NK-92 treated with Interleukin-12 subunit alpha and Interleukin-12 subunit beta, amount 100 ng/mL, for 24 hours (cell line): ENCODE results near the gene DYNC2H1.

Source experiments
- DNase-seq: peaks from one replicate; lab custom pipeline; 2025; lab: John Stamatoyannopoulos, UW

DYNC2H1 gene, protein sequence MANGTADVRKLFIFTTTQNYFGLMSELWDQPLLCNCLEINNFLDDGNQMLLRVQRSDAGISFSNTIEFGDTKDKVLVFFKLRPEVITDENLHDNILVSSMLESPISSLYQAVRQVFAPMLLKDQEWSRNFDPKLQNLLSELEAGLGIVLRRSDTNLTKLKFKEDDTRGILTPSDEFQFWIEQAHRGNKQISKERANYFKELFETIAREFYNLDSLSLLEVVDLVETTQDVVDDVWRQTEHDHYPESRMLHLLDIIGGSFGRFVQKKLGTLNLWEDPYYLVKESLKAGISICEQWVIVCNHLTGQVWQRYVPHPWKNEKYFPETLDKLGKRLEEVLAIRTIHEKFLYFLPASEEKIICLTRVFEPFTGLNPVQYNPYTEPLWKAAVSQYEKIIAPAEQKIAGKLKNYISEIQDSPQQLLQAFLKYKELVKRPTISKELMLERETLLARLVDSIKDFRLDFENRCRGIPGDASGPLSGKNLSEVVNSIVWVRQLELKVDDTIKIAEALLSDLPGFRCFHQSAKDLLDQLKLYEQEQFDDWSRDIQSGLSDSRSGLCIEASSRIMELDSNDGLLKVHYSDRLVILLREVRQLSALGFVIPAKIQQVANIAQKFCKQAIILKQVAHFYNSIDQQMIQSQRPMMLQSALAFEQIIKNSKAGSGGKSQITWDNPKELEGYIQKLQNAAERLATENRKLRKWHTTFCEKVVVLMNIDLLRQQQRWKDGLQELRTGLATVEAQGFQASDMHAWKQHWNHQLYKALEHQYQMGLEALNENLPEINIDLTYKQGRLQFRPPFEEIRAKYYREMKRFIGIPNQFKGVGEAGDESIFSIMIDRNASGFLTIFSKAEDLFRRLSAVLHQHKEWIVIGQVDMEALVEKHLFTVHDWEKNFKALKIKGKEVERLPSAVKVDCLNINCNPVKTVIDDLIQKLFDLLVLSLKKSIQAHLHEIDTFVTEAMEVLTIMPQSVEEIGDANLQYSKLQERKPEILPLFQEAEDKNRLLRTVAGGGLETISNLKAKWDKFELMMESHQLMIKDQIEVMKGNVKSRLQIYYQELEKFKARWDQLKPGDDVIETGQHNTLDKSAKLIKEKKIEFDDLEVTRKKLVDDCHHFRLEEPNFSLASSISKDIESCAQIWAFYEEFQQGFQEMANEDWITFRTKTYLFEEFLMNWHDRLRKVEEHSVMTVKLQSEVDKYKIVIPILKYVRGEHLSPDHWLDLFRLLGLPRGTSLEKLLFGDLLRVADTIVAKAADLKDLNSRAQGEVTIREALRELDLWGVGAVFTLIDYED (N-terminal part only)

DNA sequence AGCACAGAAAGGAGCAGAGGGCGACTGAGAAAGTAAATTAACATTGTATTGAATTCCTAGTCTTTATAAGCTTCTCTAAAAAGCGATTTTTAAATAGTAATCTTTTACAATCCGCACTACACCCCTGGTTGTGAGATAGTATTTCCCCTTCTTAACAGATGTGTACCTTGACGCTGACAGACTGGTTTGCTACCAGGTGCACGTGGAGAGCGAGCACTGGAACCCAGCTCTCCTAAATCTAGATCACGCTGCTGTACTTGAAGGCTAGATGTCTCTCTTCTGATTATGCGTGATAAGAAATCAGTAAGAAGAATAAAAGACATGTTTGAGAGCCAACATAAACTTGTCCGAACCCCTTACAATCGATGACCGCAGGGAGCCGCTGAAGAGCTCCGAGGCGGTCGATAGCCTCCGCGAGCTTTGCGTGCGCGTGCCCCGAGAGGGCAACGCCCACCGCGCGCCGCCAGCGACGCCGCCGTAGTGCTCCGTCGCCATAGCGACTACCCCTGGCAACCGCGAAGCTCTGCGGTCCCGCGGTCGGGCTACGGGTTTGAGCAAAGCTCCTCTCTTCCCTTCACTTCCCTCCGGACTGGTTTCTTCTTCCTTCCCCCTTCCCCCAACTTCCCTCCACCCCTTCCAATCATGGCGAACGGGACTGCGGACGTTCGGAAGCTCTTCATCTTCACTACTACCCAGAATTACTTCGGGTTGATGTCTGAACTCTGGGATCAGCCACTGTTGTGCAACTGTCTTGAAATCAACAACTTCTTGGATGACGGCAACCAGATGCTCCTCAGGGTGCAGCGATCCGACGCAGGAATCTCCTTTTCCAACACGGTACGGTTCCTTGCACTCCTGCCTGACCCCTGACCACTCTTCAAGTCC lies at the start of gene DYNC2H1:
Gene DYNC2H1, plus strand, starts transcription at position 494 of the 885 bp plus-strand sequence. Its CDS starts 149 bp downstream, at position 643.
- DNase-seq, result no peak

DNA sequence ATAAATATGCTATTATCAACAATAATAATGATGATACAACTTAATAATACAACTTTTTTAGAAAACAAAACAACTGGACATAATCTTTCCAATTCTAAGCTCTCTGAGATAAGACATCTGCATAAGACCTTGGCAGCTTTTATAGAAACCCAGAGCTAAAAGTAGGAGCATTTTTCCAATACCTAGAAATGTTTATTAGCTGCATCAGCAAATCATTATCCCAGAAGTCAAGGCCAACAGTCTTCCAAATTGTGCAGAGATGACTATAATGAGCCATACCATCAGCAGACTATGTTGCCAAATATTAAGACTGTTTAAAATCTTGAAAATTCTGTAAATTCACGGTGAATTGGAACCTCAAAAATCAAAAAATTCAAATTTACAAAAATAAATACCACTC lies 47.6 kb upstream of the DYNC2H1 start:
- no peak for DNase-seq

DNA sequence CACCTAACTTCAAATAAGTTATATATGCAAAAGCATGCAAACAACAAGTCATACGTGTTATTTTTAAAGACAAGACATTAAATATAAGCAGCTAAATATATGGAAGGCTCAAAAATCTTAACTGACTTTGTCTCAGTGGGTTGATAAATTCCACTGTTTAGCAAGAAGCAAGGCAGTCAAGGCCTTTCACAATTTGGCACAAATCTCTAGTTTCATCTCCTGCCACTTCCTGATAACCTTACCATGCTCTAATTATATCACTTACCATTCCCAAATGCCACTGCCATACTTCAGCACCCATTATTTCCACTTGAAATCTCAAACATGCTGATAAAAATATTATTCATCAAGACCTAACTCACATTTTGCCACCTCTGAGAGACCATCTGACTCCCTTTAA lies 42.1 kb upstream of the DYNC2H1 start:
- no peak for DNase-seq

DNA sequence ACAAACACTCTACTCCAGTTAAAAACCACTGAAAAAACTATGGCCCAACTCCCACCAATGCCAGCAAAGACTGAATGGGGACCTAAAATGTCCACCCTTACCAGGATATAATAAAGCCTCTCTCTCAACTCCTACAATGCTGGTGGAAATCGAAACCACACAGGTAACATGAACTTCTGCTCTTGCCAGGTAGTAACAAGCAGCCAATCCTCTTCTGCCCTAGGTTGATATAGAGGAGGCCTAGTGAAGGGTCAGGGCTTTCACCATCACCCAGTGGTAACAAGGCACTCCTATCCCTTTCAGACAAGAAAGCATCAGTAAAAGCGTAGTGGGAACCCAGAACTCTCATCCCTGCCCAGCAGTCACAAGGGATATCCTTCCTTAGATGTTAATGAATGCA lies 39.9 kb upstream of the DYNC2H1 start:
- DNase-seq, result no peak

DNA sequence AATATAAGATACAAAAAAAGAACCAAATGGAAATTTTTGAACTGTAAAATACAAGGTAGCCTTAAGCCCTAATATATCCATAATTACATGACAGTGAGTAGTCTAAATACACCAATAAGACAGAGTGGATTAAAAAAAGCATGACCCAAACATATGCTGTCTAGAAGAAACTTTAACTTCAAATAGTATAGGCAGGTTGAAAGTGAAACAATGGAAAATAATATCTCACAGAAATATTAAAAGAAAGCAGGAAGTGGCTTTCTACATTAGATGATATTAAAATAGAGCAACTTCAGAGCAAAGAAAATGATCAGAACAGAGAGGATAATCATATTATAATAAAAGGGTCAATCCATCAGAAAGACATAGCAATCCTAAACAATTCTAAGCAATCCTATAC lies 39.1 kb upstream of the DYNC2H1 start:
- no peak for DNase-seq

DNA sequence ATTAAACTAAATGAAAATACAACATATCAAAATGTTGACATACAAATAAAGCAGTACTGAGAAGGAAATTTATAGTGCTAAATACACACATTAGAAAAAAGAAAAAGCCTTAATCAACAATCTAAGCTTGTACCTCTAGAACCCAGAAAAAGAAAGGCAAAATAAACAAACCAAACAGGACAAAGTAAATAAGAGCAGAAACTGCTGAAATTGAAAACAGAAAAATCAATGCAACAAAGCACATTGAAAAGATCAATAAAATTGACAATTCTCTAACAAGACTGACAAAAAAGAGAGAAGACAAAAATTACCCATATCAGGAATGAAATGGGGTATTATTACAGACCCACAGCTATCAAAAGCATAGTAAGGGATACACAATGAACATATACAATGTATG lies 38.2 kb upstream of the DYNC2H1 start:
- DNase-seq, result no peak

DNA sequence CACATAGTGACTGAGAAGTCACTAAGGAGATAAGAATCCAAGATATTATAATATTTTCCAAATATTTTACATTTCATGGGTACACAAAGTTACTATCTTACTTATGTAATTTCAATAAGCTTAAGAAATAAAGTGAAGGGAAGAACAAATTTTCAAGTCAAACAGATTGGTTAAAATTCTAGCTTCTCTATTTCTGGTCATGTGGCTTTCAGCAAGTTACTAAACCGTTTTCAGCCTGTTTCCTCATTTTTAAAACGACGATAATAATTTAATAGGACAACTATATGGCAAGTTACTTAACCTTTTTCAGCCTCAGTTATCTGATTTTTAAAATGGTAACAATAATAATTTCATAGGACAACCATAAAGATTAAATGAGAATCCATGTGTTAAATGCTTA lies 32.9 kb upstream of the DYNC2H1 start:
- no peak for DNase-seq

DNA sequence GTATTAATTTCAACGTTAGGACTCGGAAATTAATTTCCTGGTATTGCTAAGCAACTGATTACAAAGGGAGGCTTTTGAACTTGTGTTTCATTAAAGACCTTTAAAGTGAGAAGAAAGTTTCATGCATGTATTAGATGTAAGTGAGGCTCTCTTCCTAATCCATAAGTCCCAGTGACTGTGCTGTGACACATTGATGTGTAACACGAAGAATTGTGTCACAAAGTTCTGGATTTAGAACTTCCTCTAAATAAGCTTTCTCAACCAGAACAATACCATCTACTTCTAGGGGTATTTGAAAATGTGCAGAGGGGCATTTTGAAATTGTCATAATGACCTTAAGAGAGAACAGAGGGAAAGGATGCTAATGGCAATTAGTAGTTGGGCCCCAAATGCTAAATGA lies 31.7 kb upstream of the DYNC2H1 start:
- no peak for DNase-seq

DNA sequence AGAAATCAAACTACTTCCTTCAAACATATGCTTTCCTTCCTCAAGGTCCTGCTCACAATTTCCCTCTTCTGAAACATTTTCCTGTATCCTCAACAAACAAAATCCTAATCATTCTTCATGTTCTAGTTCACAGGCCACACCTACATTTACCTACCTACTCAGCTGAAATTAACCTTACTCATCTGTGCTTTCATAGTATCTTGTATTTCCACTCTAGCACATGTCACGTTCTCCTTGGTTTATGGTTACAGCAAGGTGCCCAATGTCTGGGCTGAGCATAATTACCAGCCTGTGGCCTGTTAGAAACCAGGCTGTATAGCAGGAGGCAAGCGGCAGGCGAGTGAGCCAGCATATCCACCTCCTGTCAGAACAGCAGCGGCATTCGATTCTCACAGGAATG lies 30.5 kb upstream of the DYNC2H1 start:
- no peak for DNase-seq

DNA sequence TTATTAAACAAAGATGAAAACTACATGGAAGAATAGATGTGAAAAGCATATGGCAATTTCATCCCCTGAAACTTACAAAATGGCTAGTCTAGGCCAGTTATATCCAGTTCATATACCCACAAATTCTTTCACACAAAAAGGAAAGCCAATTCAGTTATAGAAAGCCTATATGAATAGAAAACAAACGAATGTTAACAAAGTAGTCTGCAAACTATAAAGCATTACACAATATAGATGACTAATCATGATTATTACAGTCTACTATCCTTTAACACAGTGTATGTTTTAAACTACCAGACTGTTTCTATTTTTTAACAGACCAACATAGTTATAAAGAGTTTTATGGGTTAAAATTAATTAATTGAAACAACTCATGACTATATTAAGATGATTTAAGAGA lies 29.4 kb upstream of the DYNC2H1 start:
- DNase-seq, result no peak

DNA sequence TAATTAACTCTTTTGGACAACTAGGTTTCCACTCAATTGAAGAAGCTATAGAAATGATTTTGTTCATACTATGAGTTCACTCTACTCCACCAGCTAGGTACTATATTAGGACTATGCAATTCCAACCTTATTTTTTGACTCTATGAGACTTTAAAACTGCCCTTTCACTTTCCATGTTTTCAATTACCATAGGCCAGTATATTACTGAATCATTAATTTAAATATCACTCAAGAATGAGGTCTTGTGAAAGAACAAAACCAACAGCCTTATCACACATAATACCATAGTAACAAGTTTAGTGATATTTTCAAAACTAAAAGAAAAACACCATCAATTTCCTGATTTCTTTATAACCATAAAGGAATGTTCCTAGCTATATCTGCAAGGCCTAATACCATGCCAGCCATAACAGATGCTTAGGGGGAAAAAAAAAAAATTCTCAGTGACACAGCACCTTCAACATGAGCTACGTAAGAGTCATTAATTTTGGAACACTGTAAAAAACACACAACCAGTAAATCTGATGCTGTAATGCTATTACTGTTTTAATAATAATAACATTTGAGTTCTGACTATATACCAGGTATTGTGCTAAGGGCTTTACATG lies 23.4 kb upstream of the DYNC2H1 start:
- no peak for DNase-seq

DNA sequence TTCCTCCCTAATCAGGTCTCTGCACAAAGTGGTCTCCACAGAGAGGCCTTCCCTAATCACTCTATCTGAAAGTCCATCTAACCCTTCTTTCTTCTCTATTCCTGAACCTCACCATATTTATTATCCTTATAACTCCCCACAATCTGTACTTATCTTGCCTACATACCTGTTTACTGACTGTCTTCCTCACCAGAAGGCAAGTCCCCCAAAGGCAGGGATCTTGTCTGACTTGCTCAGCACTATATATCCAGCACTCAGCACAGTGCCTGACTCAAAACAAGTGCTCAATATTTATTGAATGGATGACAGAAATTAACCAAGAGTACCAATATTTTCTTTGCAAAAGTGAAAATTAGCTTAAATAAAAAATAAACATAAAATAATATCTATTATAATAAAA lies 22.8 kb upstream of the DYNC2H1 start:
- no peak for DNase-seq

DNA sequence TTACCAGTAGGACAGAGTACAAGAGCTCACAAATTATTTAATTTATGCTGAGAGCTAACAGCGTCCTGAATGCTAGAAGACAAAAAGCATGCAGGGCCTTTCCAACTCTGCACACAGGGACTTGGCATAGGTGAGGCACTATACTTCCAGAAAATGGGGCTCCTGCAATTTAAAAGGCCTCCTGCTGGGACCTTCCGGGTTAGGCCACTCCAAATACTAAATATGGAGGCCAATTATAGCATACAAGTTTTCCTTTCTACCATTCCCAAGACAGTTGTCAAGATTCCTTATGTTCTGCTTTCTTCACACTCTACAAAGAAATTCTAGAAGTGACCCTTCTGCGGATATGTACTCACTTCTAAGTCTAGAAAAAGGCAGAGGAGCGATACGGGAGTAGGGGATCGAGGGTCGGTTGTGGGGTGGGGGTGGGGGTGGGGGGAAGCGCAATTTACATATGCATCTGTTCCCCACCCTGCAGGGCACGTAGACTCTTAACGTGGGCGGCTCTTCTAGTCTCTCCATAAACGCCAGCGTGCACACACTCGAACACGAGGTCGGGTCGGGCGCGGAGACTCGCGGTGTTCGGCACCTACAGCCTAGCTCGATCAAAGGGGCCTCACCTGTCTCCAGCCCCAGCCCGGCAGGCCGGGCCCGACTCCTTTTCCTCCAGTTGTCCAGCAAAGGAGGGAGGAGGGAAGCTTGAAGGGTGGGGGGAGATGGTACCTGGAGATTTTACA lies 18.0 kb upstream of the DYNC2H1 start:
- no peak for DNase-seq

DNA sequence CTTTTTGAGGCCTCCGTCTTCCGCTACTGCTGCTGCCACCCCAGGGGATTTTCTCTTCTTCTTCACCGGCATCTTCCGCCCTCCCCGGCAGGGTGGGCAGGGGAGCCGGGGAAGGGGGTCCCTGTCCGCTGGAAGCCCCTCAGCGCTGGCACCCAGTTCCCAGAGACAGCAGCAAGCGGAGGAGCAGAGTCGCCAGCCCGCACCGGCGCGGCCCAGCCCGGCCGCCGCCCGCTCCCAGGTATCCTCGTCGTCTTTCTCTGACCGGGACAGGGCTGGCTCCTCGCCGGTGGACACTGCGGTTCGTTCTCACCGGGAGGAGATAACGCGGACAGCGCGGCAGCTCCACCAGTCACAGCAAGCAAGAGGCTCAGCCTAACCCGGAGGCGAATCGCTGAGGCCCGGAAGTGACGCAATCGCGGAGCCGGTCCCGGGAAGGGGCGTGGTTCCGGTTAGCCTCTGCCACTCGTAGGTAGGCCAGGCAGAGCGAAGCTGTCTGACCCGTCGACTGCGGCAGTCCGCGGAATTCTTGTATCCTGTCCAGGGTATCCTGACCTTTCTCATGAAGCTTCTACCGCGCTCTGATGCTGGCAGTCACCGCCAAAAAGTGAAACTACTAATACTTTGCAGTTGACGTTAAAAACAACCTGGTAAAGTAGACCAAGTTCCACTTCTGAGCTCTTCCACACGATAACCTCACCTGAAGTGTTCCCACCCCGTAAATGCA lies 17.3 kb upstream of the DYNC2H1 start, which contains the start of gene DCUN1D5:
Gene DCUN1D5, minus strand, starts transcription at position 360 of the 724 bp plus-strand sequence. Its CDS starts 288 bp downstream, at position 72.
- peak; percentile 88 for DNase-seq

DNA sequence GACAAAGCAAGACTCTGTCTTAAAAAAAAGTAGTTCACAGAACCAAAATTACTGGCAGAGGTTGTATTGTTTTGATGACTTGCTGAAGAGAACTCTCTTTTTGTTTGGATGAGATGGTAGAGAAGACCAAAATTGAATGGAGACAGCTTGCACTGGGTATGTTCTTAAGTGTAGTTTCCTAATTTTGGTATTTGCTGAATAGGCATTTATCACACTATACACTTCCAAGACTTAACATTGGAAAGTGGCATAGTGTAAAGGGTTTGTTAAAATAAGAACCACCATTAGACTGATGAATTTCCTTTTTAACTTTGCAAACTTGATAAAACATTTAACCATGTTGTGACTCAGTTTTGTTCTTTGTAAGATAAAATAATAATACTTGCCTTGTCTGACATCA lies 11.9 kb upstream of the DYNC2H1 start:
- DNase-seq, result no peak

DNA sequence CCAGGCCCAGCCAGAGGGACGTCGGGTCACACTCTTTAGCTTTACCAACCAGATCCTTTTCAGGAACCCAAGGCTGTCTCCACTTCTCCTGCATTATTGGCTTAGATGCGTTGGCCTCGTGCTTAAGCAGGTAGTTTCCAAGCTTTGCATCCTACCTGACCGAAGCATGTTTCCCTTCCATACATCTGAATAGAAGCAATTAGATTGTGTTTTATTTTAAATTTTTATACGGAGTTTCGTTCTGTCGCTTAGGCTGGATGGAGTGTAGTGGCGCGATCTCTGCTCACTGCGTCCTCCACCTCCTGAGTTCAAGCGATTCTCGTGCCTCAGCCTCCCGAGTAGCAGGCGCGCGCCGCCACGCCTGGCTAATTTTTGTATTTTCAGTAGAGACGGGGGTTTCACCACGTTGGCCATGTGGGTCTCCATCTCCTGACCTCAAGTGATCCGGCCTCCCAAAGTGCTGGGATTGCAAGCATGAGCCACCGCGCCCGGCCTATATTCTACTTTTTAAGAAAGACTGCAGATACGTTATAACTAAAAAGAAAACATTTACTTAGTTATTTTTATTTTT lies 677 bp downstream of the DYNC2H1 start:
- DNase-seq, result no peak

DNA sequence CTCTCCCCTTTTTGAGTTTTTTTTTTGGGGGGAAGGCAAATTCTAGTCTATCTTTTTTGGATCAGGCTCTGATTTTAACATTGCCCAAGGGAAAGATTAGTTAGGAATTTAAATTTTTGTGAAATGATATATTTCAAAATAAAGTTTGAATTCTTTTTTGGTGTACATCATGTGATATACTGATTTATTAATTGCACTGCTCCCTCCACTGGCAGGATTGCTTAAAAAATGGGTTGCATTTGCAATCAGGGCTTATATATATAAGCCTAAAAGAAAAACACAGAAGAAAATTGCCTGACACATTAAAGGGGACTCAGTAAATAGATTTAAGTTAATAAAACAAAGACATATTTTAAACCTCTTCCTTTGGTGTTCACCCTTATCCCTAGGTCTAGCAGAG lies 1.2 kb downstream of the DYNC2H1 start:
- DNase-seq, result no peak

DNA sequence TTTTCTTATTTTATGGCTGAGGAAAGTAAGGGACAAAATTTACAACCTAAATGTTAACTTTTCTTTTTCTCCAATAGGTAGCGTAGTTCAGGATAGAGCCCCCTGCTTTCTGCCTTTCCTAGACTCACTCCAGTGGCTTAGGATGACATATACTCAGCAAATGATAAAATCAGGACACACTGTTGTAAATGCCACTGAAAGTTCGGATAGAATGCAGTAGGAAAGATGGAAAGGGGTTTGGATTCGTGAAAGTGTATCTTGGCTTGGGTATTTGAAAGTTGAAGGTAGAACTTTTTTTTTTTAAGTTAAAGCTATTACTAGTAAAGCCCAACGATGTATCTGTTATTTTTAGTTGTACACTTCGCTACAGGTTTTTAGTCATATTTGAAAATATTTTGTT lies 2.2 kb downstream of the DYNC2H1 start:
- no peak for DNase-seq

DNA sequence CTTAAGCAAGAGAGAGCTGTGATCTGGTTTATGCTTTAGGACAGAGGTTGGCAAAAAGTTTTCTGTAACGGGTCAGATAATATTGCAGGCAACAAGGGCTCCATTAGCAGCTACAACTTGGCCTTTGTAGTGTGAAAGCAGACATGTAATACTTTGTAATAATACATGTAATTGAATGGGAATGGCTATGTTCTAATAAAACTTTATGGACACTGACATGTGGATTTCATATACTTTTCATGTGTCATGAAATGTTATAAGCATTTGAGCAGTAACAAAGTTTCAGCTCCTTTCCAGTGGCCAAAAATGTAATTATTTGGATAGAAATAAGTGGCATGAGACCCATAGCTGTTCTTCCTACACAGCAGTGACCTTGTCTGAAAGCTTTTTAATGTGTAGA lies 3.1 kb downstream of the DYNC2H1 start:
- no peak for DNase-seq
